Endothelial cell of umbilical vein (primary cell): Measurements from ENCODE around the gene ARL8B. TPM values are rescaled to one million over a fixed set of nuclear protein-coding genes. Genes with fewer than 3 reads are reported as not detected.

Experiments
- BruUV-seq: library from RNA; stranded (reverse); fragments of 400-500 nt; replicated peaks from 2 replicates; lab custom pipeline; 2021; lab: Mats Ljungman, UMichigan
- CTCF ChIA-PET: fragments of 300-600, 350-600 bp; sonication (Branson Sonifier 250); formaldehyde crosslinking; loops from one replicate; lab custom pipeline; 2021; ENCODE audit warnings: antibody characterized with exemption, inconsistent platforms; lab: Charles Lee
- POLR2A ChIA-PET: fragments of 300-600, 350-600 bp; sonication (Branson Sonifier 250); formaldehyde crosslinking; loops from one replicate; lab custom pipeline; 2021; ENCODE audit warnings: antibody characterized with exemption, inconsistent platforms; lab: Charles Lee
- DNase-seq: peaks from one replicate; pipeline ENCODE4 v3.0.0-alpha.2; 2011; ENCODE audit warnings: low read depth, low spot score
- FAIRE-seq: peaks from 2 replicates; lab custom pipeline; 2011; peaks lifted over from hg19 to GRCh38; lab: Jason Lieb, UNC
- H2AFZ ChIP-seq: 2 replicates; pipeline ENCODE4 v1.6.0; 2012; ENCODE audit warnings: low read depth, low read length, control low read depth, inconsistent platforms
- H3K27ac ChIP-seq: 2 replicates; pipeline ENCODE4 v1.5.1; 2011; ENCODE audit warnings: low read depth, mild to moderate bottlenecking, control low read depth, low read length, moderate library complexity; ENCODE audit not compliant: insufficient read depth
- H3K27me3 ChIP-seq, 2 experiments: 2 replicates each; pipeline versions ENCODE4 v1.6.0 to v1.6.1; 2011; ENCODE audit warnings: low read length in 2 of 2, mixed read lengths in 1 of 2; ENCODE audit not compliant: control insufficient read depth in 2 of 2, insufficient read depth in 2 of 2
- H3K36me3 ChIP-seq, 2 experiments: 2 replicates in 1 of 2; 3 replicates in 1 of 2; pipeline ENCODE4 v1.5.1; 2011; ENCODE audit warnings: low read length in 2 of 2, mild to moderate bottlenecking in 1 of 2, moderate library complexity in 1 of 2; ENCODE audit not compliant: control insufficient read depth in 2 of 2, insufficient read depth in 2 of 2; ENCODE audit errors: extremely low read depth in 1 of 2
- H3K4me1 ChIP-seq: 3 replicates; pipeline ENCODE4 v1.5.1; 2011; ENCODE audit warnings: mild to moderate bottlenecking, low read length; ENCODE audit not compliant: control insufficient read depth, insufficient read depth; ENCODE audit errors: extremely low read depth
- H3K4me2 ChIP-seq: 2 replicates; pipeline ENCODE4 v1.6.1; 2011; ENCODE audit warnings: low read length, control low read depth, mixed read lengths; ENCODE audit not compliant: insufficient read depth
- H3K4me3 ChIP-seq, 3 experiments: fragments of 200-600 bp in 1 of 3; sonication (generic), shearing (Covaris generic) in 1 of 3; replicated peaks in 1 of 3; 2 replicates each; pipeline ENCODE4 v1.5.1; 2011 to 2016; ENCODE audit warnings: control low read depth in 3 of 3, low read length in 3 of 3, mild to moderate bottlenecking in 2 of 3, inconsistent platforms in 1 of 3, low read depth in 1 of 3, moderate library complexity in 1 of 3; ENCODE audit not compliant: insufficient read depth in 1 of 3
- H3K79me2 ChIP-seq: 2 replicates; pipeline ENCODE4 v1.6.0; 2012; ENCODE audit warnings: low read length, inconsistent platforms; ENCODE audit not compliant: control insufficient read depth, insufficient read depth
- H3K9ac ChIP-seq: replicated peaks from 2 replicates; pipeline ENCODE3; 2011; ENCODE audit warnings: low read length, control low read depth; ENCODE audit not compliant: insufficient read depth; ENCODE audit errors: extremely low read depth
- H3K9me1 ChIP-seq: replicated peaks from 3 replicates; pipeline ENCODE4 v1.6.0; 2011; ENCODE audit warnings: mild to moderate bottlenecking, low read length; ENCODE audit not compliant: control insufficient read depth, insufficient read depth; ENCODE audit errors: extremely low read depth
- H3K9me3 ChIP-seq: replicated peaks from 2 replicates; pipeline ENCODE4 v1.5.1; 2012; ENCODE audit warnings: low read length, inconsistent platforms; ENCODE audit not compliant: control insufficient read depth, insufficient read depth
- H4K20me1 ChIP-seq: replicated peaks from 2 replicates; pipeline ENCODE3; 2011; ENCODE audit warnings: mild to moderate bottlenecking, low read length; ENCODE audit not compliant: control insufficient read depth, insufficient read depth; ENCODE audit errors: extremely low read depth
- EZH2 ChIP-seq: IDR thresholded peaks from 2 replicates; pipeline ENCODE4 v1.6.1; 2012; ENCODE audit warnings: borderline replicate concordance, low read depth, mild to moderate bottlenecking, moderate library complexity, low read length, inconsistent platforms; ENCODE audit not compliant: severe bottlenecking
- FOS ChIP-seq: IDR thresholded peaks from 2 replicates; pipeline ENCODE4 v1.6.1; 2011; ENCODE audit warnings: mild to moderate bottlenecking, low read length, moderate library complexity, borderline replicate concordance; ENCODE audit not compliant: insufficient read depth
- GATA2 ChIP-seq: IDR thresholded peaks from 2 replicates; pipeline ENCODE4 v1.7.0; 2011; ENCODE audit warnings: low read depth, mild to moderate bottlenecking, moderate library complexity, mixed read lengths, low read length; ENCODE audit not compliant: insufficient read length, insufficient read depth
- JUN ChIP-seq: IDR thresholded peaks from 2 replicates; pipeline ENCODE4 v1.6.1; 2011; ENCODE audit warnings: borderline replicate concordance, low read depth; ENCODE audit not compliant: insufficient read length, insufficient read depth
- MYC ChIP-seq: IDR thresholded peaks from one replicate; pipeline ENCODE4 v1.6.1; 2011; ENCODE audit warnings: mild to moderate bottlenecking, low read depth, low read length
- POLR2A ChIP-seq: IDR thresholded peaks from 2 replicates; pipeline ENCODE4 v1.6.1; 2012; ENCODE audit warnings: low read depth, mild to moderate bottlenecking, control low read depth, low read length
- POLR2AphosphoS5 ChIP-seq: IDR thresholded peaks from 2 replicates; pipeline ENCODE4 v1.6.1; 2012; ENCODE audit warnings: low read depth, mild to moderate bottlenecking, control low read depth, low read length, moderate library complexity; ENCODE audit not compliant: insufficient read depth
- dilution Hi-C: fragments of 300-500 bp; cut with MboI; formaldehyde crosslinking; loops from one replicate; pipeline ENCODE4 v1.15.0; 2019; ENCODE audit warnings: low sequenced_read_pairs; ENCODE audit not compliant: extremely low pct_ligation_motif_present
- intact Hi-C: fragments of 100-400 bp; cut with micrococcal nuclease; formaldehyde crosslinking; loops from one replicate; pipeline ENCODE4 v1.10.0; 2022
- polyA plus RNA-seq, 4 experiments: library from polyadenylated mRNA; depleted of rRNA in 3 of 4; stranded (reverse) in 3 of 4; unstranded in 1 of 4; fragments of >200 nt; gene quantifications; 2 replicates each; pipeline versions ENCODE4 v1.2.1 to v1.2.3, GENCODE V29; 2011 to 2012; ENCODE audit warnings: missing spikeins in 1 of 4
- total RNA-seq: library from RNA; stranded (reverse); gene quantifications from 2 replicates; pipeline ENCODE4 v1.2.3, GENCODE V29; 2021
- TF ChIP-seq, protein P1 (sequence below), 2 donors: IDR thresholded peaks; 1 replicate in 1 of 2; 2 replicates in 1 of 2; pipeline ENCODE4 v1.5.1; 2011; ENCODE audit warnings: low read length in 2 of 2, mild to moderate bottlenecking in 2 of 2, moderate library complexity in 2 of 2, control low read depth in 1 of 2, inconsistent platforms in 1 of 2, low read depth in 1 of 2; ENCODE audit not compliant: insufficient read depth in 1 of 2; ENCODE audit errors: extremely low read depth in 1 of 2
- TF ChIP-seq, protein P2 (sequence below): IDR thresholded peaks from 2 replicates; pipeline ENCODE4 v1.6.1; 2011; ENCODE audit not compliant: insufficient read depth, insufficient read length

The ARL8B gene
- total and polyA plus RNA-seq, 2 donors (not counting 3 experiments of a cell fraction or from before 2014, with no cell fraction given) = 32.1 to 58.2 TPM

DNA sequence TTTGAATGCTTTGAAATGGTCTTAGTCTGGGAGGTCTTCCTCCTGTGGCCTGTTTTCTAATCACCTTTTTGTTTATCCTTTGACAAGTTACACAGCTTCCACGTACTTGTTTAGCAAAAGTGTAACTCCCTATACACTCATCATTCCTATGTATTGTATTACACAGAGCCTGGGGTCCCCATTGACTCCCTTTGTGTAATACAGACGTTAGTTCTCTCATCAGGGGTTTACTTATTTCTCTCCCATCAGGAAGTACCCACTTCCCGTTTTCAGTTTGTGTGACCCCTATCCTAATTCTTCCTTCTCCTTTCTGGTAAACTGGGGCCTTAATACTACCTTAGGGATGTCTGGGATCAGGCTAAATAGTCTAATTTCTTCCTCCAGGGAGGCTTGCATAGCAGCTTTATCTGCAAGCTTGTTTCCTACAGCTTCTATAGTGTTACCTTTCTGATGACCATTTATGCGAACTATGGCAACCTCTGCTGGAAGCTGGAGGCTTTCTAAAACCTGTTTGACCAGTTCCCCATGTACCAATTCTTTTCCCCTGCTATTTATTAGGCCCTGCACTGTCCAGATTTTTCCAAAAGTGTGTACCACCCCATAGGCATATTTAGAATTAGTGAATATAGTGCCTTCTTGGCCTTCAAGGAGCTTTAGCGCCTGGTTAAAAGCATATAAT is 22.4 kb downstream of the ARL8B start:
- H3K4me2 ChIP-seq = no peak overlapping the region
- H3K9me1 ChIP-seq = no peaks in the 10 kb centered on the region
- dilution Hi-C loops = no loop called here
- H3K27me3 ChIP-seq = no peaks in the 10 kb centered on the region
- peaks cover 0 to 2% of the 10 kb centered on the region in 2 experiments for H3K36me3 ChIP-seq
- peaks cover 99% of the 10 kb centered on the region for H3K79me2 ChIP-seq
- peaks cover 6% of the 10 kb centered on the region for H4K20me1 ChIP-seq
- H3K27ac ChIP-seq = no peak overlapping the region
- ChIA-PET POLR2A (no interaction called here), CTCF (interaction anchor here (0.9 kb wide), 1 partner anchor 15 kb away, joined by 3 read pairs; no protein-coding TSS in a partner anchor)
- H3K9me3 ChIP-seq = no peaks in the 10 kb centered on the region
- H3K4me3 ChIP-seq = no peak overlapping the region
- TF ChIP-seq GATA2 = no peak
- TF ChIP-seq EZH2 = no peak
- TF ChIP-seq MYC = no peak
- no peak for TF ChIP-seq JUN
- no peak for TF ChIP-seq POLR2A
- TF ChIP-seq, protein P1, sequence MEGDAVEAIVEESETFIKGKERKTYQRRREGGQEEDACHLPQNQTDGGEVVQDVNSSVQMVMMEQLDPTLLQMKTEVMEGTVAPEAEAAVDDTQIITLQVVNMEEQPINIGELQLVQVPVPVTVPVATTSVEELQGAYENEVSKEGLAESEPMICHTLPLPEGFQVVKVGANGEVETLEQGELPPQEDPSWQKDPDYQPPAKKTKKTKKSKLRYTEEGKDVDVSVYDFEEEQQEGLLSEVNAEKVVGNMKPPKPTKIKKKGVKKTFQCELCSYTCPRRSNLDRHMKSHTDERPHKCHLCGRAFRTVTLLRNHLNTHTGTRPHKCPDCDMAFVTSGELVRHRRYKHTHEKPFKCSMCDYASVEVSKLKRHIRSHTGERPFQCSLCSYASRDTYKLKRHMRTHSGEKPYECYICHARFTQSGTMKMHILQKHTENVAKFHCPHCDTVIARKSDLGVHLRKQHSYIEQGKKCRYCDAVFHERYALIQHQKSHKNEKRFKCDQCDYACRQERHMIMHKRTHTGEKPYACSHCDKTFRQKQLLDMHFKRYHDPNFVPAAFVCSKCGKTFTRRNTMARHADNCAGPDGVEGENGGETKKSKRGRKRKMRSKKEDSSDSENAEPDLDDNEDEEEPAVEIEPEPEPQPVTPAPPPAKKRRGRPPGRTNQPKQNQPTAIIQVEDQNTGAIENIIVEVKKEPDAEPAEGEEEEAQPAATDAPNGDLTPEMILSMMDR (IDR thresholded peaks at IDR 0.05; ENCODE audit: extremely low read depth in 1 of 2, insufficient read depth in 1 of 2, low read depth in 1 of 2, low read length in 2 of 2) = no peak
- no peak for TF ChIP-seq POLR2AphosphoS5
- TF ChIP-seq, protein P2, sequence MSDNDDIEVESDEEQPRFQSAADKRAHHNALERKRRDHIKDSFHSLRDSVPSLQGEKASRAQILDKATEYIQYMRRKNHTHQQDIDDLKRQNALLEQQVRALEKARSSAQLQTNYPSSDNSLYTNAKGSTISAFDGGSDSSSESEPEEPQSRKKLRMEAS = no peak
- TF ChIP-seq FOS = no peak
- no peak for DNase-seq
- peaks cover 9% of the 10 kb centered on the region for H3K4me1 ChIP-seq
- no peak overlapping the region for H2AFZ ChIP-seq
- no peak overlapping the region for H3K9ac ChIP-seq
- BruUV-seq = no TSS peak
- intact Hi-C loops = no loop called here
- no peak for FAIRE-seq
